ENCODE results near the gene IQCK. TPM values are rescaled to one million over a fixed set of nuclear protein-coding genes. Genes with fewer than 3 reads are reported as not detected.
A peak's percentile ranks its signal among the peaks of the same experiment; 100 is the strongest.
"Not testable (repeated sequence)": the region's sequence is repeated elsewhere in the genome, so short reads cannot be mapped to it uniquely, and the experiment has no call there.

The IQCK gene
- total RNA-seq, 1 donor from 2014 or later = 8.2 TPM

DNA sequence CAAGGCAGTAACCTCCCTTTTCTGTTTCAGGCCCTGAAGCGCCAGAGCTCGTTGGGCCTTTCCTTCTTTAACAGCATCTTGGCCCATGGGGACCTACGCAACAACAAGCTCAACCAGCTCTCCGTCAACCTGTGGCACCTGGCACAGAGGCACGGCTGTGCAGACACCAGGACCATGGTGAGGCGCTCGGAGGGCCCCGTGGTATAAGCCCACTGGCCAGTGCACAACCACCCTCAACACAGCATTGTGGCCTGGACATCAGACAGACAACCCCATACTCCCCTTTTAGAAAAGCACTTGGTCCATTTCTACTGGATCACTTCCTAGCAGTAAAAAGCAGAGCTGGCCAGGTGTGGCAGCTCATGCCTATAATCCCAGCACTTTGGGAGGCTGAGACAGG is 18.6 kb upstream of the IQCK start:
- DNase-seq (ENCODE audit: low read depth in 2 of 2) = no peak

DNA sequence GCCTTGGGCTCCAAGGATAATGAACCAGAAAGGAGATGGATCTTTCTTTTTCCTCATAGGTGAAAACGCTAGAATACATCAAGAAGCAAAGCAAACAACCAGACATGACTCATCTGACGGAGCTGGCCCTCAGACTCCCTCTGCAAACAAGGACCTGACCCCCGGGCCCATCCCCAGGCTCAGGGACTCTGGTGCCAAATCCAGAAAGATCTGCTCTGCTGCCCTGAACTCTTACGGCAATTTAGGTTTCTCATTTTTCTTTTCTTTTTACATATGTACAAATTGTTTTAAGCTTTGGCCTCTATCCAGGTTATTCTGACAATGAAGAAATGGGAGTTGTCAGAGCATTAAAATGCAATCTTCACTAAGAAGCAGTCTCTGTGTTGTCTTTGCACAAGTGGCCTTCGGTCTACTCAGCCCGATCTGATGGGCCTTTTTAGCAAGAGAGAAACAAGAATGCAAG is 17.7 kb upstream of the IQCK start:
- DNase-seq (ENCODE audit: low read depth in 2 of 2) = peak in 1 of 2 donors; percentile 87

DNA sequence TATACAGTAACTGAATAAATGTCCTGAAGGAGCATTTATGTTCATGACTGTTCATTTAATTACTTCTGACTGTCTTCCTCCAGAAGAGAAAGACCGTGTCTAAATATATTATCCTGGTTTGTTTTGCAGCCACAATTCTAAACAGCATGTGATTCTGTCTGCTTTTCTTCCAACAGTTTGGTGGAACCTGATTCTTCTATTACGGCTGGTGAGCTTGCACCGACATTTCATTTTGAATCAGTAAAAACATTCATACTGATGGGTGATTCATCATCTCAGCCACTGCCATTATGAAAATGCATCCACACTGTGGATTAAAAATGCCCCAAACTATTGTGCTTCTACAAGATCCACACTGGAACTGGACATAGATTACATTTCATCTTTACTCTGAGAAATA is 17.0 kb upstream of the IQCK start:
- no peak for DNase-seq (ENCODE audit: low read depth in 2 of 2)

DNA sequence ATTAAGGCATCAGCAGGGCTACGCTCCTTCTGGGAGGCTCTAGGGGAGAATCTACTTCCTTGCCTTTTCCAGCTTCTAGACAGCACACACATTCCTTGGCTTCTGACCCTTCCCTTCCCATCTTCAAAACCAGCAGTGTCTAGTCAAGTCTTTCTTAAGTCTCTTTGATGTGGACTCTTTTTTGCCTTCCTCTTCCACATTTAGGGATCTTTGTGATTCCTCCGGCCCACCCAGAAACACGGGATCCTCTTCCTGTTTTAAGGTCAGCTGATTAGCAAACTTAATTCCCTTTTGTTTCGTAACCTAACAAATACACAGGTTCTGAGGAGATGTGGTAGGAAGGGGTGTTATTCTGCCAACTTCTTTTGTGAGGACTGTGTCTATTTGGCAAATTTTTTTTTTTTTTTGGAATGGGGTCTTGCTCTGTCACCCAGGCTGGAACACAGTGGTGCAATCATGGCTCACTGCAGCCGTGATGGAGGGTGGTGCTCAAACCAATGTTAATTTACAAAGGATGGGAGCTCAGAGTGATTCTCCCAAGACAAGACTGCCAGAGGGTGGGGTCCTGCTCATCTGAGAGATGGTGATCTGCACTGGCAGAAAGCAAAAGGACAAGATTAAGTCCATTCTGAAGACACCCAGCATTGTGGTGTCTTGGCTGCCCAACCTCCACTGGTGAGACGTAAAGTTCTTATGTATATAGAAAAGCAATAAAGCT is 14.7 kb upstream of the IQCK start:
- no peak for DNase-seq (ENCODE audit: low read depth in 2 of 2)

DNA sequence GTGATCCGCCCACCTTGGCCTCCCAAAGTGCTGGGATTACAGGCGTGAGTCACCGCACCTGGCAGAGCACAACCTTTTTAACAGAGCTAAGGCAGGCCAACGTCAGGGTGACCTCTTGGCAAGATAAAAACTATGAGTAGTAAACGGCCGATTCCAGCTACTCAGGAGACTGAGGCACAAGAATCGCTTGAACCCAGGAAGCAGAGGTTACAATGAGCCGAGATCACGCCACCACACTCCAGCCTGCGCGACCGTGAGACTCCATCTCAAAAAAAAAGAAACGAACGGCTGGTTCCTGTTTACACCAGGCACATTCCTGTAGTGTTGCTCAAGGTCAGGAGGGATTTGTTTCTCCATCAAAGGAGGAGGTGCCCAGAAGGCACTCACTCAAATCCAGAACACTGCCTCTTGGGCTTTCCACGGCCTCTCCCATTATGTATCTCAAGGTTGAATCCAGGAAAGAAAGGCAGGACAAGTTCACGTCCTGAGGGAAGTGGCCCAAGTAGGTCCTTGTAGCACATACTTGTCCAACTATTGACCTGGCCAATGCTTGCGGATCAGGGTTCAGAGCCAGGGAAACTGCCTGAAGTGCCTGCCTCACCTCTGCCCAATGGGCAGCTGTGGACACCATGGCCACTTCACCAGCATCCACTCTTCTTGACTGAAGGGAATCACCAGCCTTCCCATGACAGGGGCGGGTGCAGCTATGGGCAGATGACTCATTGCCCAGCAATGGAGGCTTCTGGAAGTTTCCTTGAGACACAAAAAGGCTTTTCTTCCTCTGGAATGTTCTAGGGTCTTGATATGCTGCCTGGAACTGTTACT is 13.5 kb upstream of the IQCK start:
- peak in 1 of 2 donors; percentile 95 for DNase-seq (ENCODE audit: low read depth in 2 of 2)

DNA sequence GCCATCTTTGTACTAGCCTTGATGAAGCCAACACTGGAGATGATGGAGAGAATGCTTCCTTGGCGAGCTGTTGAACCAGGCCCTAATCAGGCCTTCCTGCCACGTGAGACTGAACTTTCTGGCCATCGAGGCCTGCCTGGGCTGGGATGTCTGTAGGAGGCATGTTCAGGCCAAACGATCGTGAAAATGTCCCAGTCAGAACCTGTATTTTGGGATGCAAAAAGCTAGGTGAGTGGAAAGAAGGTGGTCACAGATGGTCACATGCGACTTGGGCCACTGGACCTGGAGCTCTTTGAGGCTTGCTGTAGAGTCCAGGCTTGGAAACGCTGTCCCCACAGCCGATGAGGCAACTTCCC is 12.9 kb upstream of the IQCK start:
- no peak for DNase-seq (ENCODE audit: low read depth in 2 of 2)

DNA sequence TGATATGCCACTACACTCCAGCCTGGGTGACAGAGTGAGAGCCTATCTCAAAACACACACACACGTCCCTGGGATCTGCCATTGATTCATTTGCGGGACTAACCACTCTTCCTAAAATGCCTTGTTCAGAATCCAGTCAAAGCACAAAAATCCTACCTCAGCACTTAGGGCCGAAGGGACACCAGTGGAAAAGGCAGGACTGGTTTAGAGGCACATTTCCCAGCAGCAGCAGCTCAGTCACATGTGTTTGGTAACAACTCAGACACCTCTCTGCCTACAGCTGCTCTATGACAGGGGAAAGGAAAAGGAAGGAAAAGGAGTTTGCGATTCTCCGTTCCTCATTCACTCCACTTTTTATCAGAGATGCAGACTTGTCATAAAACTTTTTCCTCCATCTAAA is 12.2 kb upstream of the IQCK start:
- no peak for DNase-seq (ENCODE audit: low read depth in 2 of 2)

DNA sequence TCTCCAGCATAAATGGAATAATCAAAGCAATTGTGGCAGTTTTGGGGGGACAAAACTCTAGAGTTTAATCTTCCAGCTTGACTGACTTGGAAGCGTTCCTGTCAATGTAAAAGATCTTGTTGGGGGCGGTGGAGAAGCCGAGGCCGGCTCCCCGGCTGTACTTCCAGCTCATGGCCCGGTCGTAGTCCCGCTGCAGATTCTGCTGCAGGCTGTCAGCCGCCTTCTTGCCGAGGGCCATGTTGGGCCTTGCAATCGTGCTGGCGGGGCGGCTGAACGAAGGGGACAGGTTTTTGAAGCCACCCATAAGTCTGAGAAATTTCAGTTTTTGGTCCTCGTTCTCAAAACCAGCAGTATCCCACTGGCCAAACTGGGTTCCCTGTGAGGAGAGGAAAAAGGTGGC is 11.2 kb upstream of the IQCK start:
- DNase-seq (ENCODE audit: low read depth in 2 of 2) = no peak

DNA sequence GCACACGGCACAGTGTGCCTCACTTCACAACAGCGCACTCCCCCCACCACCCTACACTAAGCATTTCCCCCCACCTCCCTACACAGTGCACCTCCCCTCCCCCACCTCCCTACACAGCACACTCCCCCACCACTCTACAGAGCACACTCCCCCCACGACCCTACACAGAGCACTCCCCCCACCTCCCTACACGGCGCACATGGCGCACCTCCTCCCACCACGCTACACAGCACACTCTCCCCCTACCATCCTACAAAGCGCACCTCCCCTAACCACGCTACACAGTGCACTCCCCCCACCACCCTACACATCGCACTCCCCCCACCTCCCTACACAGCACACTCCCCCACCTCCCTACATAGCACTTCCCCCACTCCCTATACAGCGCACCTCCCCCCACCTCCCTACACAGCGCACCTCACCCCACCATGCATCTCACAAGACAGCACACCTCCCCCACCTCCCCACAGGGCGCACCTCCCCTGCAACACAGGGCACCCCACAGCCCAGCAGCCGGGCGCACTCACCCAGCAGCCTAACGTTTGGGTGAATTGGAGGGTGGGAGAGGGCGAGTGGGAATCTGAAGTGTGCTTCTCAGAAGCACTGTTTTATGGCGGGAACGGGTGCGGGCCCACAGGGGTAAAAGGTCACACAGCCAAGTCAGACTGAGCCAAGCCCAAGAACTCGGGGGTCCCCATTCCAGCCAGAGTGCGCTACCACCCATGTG is 10.3 kb upstream of the IQCK start:
- no peak for DNase-seq (ENCODE audit: low read depth in 2 of 2)

DNA sequence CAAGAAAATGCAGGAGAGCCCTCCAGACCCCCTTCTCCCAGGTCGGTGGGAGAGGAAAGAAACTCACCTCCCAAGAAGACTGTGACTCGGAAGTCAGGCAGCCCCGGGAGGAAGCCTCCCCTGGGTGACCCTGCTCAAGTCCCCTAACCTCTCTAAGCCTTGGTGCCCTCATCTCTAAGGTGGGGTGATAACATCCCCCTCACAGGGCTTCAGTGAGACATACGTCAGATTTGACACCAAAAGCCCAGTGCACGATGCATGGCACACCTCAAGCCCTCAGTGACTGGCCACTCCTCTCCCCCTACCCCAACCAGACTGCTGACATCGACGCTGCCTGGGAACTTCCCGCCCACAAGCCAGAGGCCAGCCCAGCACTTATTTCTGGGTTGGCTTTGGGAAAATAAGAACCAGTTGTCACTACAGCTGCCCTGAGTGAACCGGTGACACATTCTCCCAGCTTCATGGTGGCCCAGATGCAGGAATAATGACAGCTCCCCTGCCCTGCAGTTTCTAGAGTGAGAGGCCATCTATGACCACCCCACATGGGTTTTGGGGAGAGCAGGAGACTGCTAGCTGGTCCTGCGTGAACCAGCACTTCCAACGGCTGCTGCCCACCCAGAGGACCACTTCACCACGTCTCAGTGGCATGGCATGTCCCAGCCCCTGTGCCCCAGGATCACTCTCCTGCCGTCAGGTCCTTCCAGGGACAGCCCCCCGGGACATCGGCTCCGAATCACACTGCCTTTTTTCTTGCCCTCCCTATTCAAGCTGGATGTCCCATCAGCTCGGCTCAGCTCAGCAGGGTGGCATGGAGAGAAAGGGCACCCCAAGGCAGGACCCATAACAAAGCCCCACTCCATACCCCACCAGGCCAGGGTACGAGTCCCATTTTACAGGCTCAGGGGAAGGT is 9.5 kb upstream of the IQCK start:
- no peak for DNase-seq (ENCODE audit: low read depth in 2 of 2)

DNA sequence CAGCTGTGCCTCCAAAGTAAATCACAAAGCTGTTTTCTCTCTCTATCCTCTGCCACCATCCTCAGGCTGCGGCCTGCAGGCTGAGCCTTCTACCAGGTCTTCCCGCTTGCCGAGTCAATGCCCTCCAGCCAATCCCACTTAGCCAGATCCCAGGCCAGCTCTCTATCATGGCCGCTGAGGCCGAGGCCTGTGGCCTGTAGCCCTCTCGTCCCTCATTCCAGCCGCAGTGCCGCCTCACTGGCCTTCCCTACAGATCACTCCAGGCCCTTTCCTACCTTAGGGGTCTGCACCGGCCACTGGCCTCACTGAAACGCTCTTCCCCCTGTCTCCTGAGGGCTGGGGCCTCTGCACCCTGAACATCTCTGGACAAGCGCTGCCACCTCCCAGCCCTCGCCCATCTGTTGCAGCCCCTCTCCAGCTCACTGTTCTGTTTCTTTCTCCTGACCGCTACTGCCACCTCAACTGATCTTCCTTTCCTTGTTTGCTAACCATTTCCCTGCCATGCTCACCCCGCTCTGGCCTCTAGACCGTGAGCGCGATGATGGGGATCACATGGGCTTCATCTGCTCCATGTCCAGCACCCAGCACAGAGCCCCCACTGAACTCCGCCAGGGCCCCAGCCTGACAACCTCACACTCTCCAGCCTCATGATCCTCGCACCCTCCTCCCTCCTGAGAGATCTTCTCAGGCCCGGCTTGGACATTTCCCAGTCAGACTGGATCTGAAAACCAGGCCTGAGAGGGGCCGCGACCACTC is 8.5 kb upstream of the IQCK start:
- no peak for DNase-seq (ENCODE audit: low read depth in 2 of 2)

DNA sequence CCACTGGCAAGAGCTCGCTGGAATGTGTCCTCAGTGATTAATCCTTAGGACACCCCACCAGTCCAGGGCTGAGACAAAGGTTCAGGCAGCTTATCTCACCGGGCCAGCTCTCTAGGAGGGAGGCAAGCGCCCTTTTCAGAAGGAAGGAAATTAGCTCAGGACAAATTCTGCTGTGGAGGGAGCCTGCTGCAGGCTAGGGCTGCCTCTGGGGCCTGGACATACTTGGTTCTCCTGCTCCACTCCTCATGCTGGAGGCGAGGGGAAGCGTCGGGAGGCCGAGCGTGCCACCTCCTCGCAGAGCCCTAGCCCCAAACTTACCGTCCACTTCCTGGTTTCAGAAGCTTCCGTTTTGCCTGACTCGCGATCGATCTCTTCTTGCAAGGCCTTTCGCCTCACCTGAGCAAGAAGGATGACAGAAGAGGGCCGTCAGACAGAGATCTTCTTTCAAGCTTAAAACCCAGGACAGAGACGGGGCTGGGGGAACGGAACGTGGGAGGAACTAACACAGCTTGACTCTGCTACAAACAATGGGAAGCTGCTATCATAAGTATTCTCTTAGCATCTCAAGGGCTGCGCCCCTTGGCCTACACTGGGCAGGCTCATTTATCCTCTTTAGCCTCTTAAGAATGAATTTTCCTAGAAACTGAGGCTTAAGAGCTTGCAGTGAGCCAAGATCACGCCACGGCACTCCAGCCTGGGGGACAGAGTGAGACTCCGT is 7.7 kb upstream of the IQCK start:
- DNase-seq (ENCODE audit: low read depth in 2 of 2) = peak in 1 of 2 donors; percentile 51

DNA sequence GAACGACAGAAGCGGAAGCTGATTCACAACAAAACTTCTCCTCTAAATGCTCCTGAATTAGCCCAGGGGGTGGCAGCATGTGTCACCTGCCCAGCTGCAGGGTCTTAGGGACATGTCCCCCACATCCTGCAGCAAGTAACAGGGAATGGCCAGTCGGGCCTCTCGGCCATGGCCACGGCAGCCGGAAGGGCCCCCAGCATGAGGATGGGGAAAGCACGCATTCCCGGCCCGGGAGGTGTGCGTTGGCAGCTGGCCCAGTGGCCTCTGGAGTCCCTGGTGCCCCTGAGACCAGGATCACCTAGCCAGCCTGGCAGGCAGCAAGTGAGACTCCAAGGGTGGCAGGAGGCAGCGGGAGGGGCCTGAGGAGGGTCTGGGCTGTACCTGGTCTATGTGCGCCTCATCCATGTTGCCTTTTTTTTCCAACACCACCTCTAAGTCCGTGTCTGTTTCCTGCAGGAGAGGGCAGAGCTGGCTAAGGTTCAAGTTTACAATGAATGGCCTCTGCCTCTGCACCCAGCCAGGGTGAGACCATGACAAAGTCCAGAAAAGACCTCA is 7.0 kb upstream of the IQCK start:
- DNase-seq (ENCODE audit: low read depth in 2 of 2) = peak; percentile 64 to 93

DNA sequence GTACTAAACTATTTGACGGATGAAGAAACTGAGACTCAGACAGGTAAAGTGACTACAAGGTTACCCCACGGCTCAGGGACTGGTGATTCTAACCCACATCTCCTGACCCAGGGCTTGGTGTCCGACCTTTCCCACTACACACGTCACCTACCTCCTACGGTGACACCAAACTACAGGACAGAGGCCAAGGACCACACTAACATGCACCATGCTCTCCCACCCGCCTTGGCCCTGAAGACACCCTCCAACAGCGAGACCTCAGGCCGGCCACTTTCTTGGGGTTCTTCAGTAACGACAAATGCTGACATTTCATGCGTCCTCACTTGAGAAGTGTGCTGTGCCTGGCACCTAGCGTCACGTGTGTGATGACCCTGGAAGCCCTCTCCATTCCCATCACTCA is 6.4 kb upstream of the IQCK start:
- no peak for DNase-seq (ENCODE audit: low read depth in 2 of 2)

DNA sequence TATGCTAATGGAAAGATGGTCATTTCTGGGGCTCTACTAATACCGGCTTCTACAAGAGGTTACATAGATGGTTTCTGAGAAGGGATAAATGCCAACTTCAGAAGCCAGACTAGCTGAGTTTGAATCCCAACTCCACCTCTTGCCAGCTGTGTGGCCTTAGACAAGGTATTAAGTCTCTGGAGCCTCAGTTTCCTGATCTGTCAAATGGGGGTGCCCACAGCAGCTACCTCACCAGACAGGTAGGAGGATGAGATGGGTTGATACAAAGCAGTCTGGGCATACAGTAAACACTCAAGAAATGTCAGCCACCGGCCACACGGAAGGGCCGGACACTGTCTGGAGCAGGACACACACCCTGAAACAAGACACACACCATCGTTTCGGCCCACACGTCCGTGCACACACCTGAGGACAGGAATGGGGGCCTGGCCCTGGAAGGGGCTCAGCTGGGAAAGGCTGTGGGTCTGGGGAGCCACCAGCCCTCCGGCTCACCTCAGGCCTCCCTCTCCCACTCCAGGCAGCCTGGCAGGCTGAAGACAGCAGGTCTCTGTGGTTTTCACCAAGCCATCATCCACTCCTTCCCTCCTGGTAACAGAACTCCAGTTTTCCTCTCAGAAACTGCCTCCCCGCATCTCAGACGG is 5.5 kb upstream of the IQCK start:
- no peak for DNase-seq (ENCODE audit: low read depth in 2 of 2)

DNA sequence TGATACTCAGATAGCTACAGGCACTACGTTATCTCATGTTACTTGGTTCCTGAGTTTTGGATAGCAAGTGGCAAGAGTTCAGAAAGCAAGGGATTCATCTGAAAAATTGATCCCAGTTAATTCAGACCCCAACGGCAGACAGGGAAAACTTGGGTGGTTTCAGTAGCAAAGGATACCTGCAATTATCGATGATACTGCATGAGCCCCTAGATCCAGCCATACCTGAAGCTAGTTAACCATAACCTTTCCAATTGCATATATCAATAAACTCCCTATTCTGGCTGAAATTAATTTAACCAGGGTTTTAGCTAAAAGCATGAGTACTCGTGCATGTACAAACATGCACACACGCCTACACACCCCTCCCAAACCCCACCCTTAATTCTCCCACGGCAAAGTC is 4.4 kb upstream of the IQCK start:
- DNase-seq (ENCODE audit: low read depth in 2 of 2) = no peak

DNA sequence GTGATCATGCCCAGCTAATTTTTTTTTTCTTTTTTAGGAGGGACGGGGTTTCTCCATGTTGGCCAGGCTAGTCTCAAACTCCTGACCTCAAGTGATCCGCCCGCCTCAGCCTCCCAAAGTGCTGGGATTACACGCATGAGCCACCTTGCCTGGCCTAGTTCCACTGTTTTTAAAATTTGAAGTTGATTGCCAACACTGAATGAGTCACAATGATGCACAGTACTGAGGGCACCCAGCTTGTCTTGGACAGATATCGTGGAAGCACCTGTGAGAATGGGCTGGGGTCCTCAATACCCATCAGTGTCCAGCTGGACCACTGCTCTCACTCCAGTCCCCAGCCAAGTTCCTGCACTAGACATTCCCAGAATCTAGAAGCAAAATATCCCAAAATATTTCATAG is 2.5 kb upstream of the IQCK start:
- no peak for DNase-seq (ENCODE audit: low read depth in 2 of 2)

DNA sequence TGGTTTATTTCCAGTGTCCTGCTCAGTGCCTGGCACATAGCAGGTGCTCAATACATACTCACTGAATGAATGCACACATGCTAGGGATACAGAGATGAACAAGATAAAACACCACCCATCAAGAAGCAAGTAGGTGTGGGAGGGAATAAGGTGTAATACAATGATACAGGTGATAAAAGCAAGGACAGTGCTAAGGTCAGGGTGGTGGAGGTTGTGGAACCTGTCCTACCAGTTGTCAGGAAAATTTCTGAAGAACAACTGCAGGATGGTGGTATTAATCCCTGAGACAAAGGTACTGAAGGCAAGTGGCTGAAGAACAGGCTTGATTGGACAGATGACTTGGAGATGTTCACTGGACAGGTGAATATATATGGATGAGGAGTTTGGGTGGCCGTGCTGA is 1.9 kb upstream of the IQCK start:
- DNase-seq (ENCODE audit: low read depth in 2 of 2) = no peak

DNA sequence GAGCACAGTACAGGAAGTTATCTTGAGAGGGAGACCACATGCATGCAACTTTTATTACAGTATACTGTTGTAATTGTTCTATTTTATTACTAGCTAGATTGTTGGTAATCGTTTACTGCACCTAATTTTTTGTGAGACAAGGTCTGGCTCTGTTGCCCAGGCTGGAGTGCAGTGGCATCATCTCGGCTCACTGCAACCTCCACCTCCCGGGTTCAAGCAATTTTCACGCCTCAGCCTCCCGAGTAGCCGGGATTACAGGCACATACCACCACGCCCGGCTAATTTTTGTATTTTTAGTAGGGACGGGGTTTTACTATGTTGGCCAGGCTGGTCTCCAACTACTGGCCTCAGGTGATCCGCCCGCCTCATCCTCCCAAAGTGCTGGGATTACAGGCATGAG is 1.3 kb upstream of the IQCK start:
- DNase-seq (ENCODE audit: low read depth in 2 of 2) = not testable (repeated sequence)

All from dermis microvascular lymphatic vessel endothelial cell (primary cell).